ENCODE data around the gene CDC5L.

GRCh38 chr6:44367681-44368080, 19.8 kb upstream of the CDC5L start:
- TF ChIP-seq CTCF (IDR thresholded peaks at IDR 0.05) = no peak
- TF ChIP-seq ZFX (IDR thresholded peaks at IDR 0.05; ENCODE audit: borderline replicate concordance) = no peak
